A673 (cell line): Measurements from ENCODE around the gene KIF26B.

Source experiments
- EZH2 ChIP-seq: fragments of 200-600 bp; sonication (generic); IDR thresholded peaks from 2 replicates; pipeline ENCODE4 v1.6.1; 2017; ENCODE audit warnings: borderline replicate concordance, low read depth, mild to moderate bottlenecking, mixed read lengths, antibody characterized with exemption, low read length; ENCODE audit not compliant: poor library complexity, severe bottlenecking
- TF ChIP-seq, protein P1 (sequence below): fragments of 300-800, 200-600 bp; sonication (generic); conservative IDR thresholded peaks from 2 replicates; pipeline ENCODE4 v1.5.1; 2017; ENCODE audit warnings: low read depth, mild to moderate bottlenecking, antibody characterized with exemption, low read length, moderate library complexity, mixed read lengths

DNA sequence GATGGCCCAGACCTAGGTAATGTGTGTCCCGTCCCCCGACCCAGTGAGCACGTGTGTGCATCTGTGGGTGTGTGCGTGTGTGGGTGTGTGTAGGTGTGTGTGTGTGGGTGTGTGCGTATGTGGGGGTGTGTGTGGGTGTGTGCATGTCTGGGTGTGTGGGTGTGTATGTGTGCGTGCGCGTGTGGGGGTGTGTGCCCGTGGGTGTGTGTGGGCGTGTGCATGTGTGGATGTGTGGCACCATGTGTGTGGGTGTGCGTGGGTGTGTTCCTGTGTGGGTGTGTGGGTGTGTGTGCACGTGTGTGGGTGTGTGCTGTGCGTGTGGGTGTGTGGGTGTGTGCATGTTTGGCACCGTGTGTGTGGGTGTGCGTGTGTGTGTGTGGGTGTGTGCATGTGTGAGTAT is 309.5 kb downstream of the KIF26B start:
- TF ChIP-seq, protein P1, sequence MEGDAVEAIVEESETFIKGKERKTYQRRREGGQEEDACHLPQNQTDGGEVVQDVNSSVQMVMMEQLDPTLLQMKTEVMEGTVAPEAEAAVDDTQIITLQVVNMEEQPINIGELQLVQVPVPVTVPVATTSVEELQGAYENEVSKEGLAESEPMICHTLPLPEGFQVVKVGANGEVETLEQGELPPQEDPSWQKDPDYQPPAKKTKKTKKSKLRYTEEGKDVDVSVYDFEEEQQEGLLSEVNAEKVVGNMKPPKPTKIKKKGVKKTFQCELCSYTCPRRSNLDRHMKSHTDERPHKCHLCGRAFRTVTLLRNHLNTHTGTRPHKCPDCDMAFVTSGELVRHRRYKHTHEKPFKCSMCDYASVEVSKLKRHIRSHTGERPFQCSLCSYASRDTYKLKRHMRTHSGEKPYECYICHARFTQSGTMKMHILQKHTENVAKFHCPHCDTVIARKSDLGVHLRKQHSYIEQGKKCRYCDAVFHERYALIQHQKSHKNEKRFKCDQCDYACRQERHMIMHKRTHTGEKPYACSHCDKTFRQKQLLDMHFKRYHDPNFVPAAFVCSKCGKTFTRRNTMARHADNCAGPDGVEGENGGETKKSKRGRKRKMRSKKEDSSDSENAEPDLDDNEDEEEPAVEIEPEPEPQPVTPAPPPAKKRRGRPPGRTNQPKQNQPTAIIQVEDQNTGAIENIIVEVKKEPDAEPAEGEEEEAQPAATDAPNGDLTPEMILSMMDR = no peak
- no peak for TF ChIP-seq EZH2
